Ovary (tissue), 3 donors: ENCODE results near the gene PPAT.

Experiments
- POLR2A ChIP-seq: fragments of 450-650 bp; IDR thresholded peaks from one replicate; pipeline ENCODE4 v1.6.1; 2017; ENCODE audit warnings: antibody characterized with exemption, mild to moderate bottlenecking, moderate library complexity
- TF ChIP-seq, protein P1 (sequence below), 3 donors: fragments of 450-650 bp in 2 of 3; fragments of 200-600 bp in 1 of 3; IDR thresholded peaks; one replicate each; pipeline versions ENCODE4 v1.5.1 to v1.8.0; 2016 to 2022; ENCODE audit warnings: antibody characterized with exemption in 3 of 3, mild to moderate bottlenecking in 1 of 3
- donor health status: DM: no; HTN: no; CAD: no.

- TF ChIP-seq, protein P1, sequence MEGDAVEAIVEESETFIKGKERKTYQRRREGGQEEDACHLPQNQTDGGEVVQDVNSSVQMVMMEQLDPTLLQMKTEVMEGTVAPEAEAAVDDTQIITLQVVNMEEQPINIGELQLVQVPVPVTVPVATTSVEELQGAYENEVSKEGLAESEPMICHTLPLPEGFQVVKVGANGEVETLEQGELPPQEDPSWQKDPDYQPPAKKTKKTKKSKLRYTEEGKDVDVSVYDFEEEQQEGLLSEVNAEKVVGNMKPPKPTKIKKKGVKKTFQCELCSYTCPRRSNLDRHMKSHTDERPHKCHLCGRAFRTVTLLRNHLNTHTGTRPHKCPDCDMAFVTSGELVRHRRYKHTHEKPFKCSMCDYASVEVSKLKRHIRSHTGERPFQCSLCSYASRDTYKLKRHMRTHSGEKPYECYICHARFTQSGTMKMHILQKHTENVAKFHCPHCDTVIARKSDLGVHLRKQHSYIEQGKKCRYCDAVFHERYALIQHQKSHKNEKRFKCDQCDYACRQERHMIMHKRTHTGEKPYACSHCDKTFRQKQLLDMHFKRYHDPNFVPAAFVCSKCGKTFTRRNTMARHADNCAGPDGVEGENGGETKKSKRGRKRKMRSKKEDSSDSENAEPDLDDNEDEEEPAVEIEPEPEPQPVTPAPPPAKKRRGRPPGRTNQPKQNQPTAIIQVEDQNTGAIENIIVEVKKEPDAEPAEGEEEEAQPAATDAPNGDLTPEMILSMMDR (IDR thresholded peaks at IDR 0.05), result no peak
- no peak for TF ChIP-seq POLR2A
These were observed 12.9 kb upstream of the PPAT start for GRCh38 chr4:56448301-56448700.
